WERI-Rb-1 (cell line): ENCODE measurements around the gene DROSHA.

Source experiments
- DNase-seq: peaks from one replicate; pipeline ENCODE4 v3.0.0-alpha.2; 2020
- H3K27ac ChIP-seq: fragments of 250-450 bp; sonication (Bioruptor Pico); 2 replicates; pipeline ENCODE4 v1.5.1; 2020; ENCODE audit warnings: mild to moderate bottlenecking, moderate library complexity
- H3K27me3 ChIP-seq: fragments of 250-450 bp; sonication (Bioruptor Pico); 2 replicates; pipeline ENCODE4 v1.5.1; 2021; ENCODE audit warnings: mild to moderate bottlenecking, low read depth, moderate library complexity; ENCODE audit not compliant: insufficient read depth, severe bottlenecking
- H3K36me3 ChIP-seq: fragments of 250-450 bp; sonication (Bioruptor Pico); 2 replicates; pipeline ENCODE4 v1.5.1; 2020; ENCODE audit warnings: mild to moderate bottlenecking, moderate library complexity
- H3K4me3 ChIP-seq: 2 replicates; pipeline ENCODE4 v1.5.1; 2011; ENCODE audit warnings: low read depth, mild to moderate bottlenecking, control low read depth, low read length
- H3K9me3 ChIP-seq: fragments of 250-450 bp; sonication (Bioruptor Pico); 2 replicates; pipeline ENCODE4 v1.5.1; 2021; ENCODE audit warnings: mild to moderate bottlenecking, moderate library complexity; ENCODE audit not compliant: severe bottlenecking
- TF ChIP-seq, protein P1 (sequence below): IDR thresholded peaks from 2 replicates; pipeline ENCODE4 v1.5.1; 2011; ENCODE audit warnings: low read depth, mild to moderate bottlenecking, control low read depth, inconsistent platforms, low read length

DROSHA gene, protein sequence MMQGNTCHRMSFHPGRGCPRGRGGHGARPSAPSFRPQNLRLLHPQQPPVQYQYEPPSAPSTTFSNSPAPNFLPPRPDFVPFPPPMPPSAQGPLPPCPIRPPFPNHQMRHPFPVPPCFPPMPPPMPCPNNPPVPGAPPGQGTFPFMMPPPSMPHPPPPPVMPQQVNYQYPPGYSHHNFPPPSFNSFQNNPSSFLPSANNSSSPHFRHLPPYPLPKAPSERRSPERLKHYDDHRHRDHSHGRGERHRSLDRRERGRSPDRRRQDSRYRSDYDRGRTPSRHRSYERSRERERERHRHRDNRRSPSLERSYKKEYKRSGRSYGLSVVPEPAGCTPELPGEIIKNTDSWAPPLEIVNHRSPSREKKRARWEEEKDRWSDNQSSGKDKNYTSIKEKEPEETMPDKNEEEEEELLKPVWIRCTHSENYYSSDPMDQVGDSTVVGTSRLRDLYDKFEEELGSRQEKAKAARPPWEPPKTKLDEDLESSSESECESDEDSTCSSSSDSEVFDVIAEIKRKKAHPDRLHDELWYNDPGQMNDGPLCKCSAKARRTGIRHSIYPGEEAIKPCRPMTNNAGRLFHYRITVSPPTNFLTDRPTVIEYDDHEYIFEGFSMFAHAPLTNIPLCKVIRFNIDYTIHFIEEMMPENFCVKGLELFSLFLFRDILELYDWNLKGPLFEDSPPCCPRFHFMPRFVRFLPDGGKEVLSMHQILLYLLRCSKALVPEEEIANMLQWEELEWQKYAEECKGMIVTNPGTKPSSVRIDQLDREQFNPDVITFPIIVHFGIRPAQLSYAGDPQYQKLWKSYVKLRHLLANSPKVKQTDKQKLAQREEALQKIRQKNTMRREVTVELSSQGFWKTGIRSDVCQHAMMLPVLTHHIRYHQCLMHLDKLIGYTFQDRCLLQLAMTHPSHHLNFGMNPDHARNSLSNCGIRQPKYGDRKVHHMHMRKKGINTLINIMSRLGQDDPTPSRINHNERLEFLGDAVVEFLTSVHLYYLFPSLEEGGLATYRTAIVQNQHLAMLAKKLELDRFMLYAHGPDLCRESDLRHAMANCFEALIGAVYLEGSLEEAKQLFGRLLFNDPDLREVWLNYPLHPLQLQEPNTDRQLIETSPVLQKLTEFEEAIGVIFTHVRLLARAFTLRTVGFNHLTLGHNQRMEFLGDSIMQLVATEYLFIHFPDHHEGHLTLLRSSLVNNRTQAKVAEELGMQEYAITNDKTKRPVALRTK (N-terminal part only)

DNA sequence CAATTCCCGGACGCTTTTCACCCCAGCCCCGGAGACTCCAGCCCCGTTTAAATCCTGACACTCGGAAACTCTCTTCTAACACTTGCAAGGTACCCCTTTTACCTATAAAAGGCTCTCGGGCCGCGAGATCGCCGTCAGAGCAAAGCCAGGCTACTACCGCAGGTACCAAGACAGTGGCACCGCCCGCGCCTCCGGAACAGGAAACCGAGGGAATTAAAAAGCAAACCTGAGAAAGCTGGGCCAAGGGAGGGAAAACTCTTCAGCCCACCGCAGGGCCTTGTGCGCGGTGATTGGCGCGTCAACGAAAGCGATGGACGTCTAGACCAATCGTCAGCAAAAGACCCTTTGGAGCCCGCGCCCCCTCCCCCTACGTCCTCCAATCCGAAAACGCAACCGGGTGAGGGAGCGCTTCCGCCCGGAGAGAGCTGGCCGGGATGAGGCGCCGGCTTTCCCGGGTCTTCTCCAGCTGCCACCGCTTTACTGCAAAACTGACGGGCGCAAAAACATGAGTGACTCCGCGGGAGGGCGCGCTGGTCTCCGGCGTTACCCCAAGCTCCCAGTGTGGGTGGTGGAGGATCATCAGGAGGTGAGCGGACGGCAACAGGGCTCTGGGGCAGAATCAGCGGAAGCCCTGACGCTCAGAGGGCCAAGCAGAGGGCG, at the start of gene DROSHA, which contains the start of gene C5orf22:
Gene DROSHA (minus strand): TSS at position 206 of the 660 bp plus-strand sequence. CDS start 3,034 bp downstream, outside the sequence.
Gene C5orf22 (plus strand): TSS at position 414 of the 660 bp plus-strand sequence. CDS start 92 bp downstream, at position 506.
- TF ChIP-seq, protein P1, sequence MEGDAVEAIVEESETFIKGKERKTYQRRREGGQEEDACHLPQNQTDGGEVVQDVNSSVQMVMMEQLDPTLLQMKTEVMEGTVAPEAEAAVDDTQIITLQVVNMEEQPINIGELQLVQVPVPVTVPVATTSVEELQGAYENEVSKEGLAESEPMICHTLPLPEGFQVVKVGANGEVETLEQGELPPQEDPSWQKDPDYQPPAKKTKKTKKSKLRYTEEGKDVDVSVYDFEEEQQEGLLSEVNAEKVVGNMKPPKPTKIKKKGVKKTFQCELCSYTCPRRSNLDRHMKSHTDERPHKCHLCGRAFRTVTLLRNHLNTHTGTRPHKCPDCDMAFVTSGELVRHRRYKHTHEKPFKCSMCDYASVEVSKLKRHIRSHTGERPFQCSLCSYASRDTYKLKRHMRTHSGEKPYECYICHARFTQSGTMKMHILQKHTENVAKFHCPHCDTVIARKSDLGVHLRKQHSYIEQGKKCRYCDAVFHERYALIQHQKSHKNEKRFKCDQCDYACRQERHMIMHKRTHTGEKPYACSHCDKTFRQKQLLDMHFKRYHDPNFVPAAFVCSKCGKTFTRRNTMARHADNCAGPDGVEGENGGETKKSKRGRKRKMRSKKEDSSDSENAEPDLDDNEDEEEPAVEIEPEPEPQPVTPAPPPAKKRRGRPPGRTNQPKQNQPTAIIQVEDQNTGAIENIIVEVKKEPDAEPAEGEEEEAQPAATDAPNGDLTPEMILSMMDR = 0 out of 2 replicates have a peak, but pooled peaks have one; percentile 24
- Histone ChIP-seq H3K9me3 (no peaks in the 10 kb centered on the region), H3K4me3 (peak within 1 kb of the TSS; percentile 98), H3K36me3 (peaks cover 68% of the 10 kb centered on the region), H3K27me3 (no peaks in the 10 kb centered on the region), H3K27ac (peak within 1 kb of the TSS; percentile 86)
- DNase-seq = peak; percentile 98

DNA sequence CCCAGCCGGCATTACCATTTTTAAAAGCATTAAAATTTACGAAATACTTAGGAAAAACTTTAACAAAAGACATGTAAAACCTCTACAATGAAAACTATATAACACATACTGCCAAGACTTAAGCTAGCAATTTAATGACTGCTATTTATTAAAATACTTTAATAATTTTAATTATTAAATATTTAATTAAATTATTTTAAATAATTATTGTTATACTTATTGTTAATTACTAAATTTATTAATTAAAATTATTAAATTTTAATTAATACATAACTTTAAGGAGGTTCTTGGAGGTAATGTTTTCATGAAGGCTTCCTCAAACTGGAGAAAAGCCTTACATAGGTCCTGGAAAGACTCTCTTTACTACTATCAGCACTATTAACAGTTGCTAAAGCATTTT, 47.7 kb upstream of the DROSHA start:
- no peak overlapping the region for H3K4me3 ChIP-seq
- H3K9me3 ChIP-seq = no peaks in the 10 kb centered on the region
- no peak for DNase-seq
- TF ChIP-seq, protein P1 = no peak
- H3K27ac ChIP-seq = no peak overlapping the region
- H3K27me3 ChIP-seq = no peaks in the 10 kb centered on the region
- H3K36me3 ChIP-seq = no peaks in the 10 kb centered on the region

DNA sequence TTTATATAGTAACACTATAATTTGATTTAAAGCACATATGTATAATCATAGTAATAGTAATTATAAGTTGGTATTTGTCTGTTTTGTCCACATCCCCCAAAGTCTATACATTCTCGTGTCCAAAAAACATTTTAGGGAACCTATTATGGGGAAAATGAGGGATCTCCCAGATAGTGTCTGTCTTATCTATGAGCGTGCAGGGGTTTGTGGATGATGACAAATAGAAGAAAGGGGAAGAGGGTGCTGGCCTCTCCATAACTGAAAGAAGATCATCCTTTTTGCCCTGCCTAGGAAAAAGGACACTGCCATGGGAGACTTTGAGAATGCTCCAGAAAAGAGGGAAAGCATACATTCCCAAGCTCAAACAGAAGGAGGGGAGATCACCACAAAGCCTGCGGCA, 45.5 kb upstream of the DROSHA start:
- DNase-seq = no peak
- Histone ChIP-seq H3K27me3 (no peaks in the 10 kb centered on the region), H3K9me3 (no peaks in the 10 kb centered on the region), H3K27ac (no peak overlapping the region), H3K4me3 (no peak overlapping the region), H3K36me3 (no peaks in the 10 kb centered on the region)
- TF ChIP-seq, protein P1 = no peak

- no peaks in the 10 kb centered on the region for H3K36me3 ChIP-seq
- no peak overlapping the region for H3K27ac ChIP-seq
- H3K9me3 ChIP-seq = no peaks in the 10 kb centered on the region
- DNase-seq = no peak
- H3K4me3 ChIP-seq = no peak overlapping the region
- no peaks in the 10 kb centered on the region for H3K27me3 ChIP-seq
- TF ChIP-seq, protein P1 = no peak
These were observed 42.9 kb upstream of the DROSHA start for GRCh38 chr5:31574772-31575171.
